ENCODE data around the gene ZFYVE28. TPM values are rescaled to one million over a fixed set of nuclear protein-coding genes. Genes with fewer than 3 reads are reported as not detected.

The ZFYVE28 gene
- total RNA-seq, 3 donors from 2014 or later (not counting 1 experiment from before 2014, with no cell fraction given) = 85.4 to 107 (median 104) TPM

DNA sequence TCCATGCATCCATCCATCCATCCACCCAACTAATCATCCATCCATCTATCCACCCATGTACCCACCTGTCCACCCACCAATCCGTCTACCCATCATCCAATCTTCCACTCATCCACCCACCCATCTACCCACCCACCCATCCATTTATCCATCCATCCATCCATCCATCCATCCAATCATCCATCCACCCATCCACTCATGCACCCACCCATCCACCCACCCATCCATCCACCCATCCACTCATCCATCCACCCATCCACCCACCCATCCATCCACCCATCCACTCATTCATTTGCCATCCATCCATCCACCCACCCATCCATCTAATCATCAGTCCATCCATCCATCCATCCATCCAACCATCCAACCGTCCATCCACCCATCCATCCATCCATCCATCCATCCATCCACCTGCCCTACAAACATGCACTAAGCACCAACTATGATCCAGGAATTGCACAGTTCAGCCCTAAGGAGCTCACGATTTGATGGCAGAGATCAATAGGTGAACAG lies 135.2 kb downstream of the ZFYVE28 start:
- H3K36me3 ChIP-seq (ENCODE audit: control insufficient read depth, insufficient read depth, low read length) = no peaks in the 10 kb centered on the region
- no peak overlapping the region for H3K4me3 ChIP-seq (ENCODE audit: low read length)
- Mint-ChIP-seq H3K4me1 (peaks cover 27 to 46% of the 10 kb centered on the region in 2 donors), H3K27ac (peak overlapping the region; percentile 95 to 97), H3K36me3 (no peaks in the 10 kb centered on the region), H3K9me3 (no peaks in the 10 kb centered on the region), H3K4me3 (no peak overlapping the region), H3K27me3 (ENCODE audit: low read depth in 2 of 2) (no peaks in the 10 kb centered on the region)
- no peak for ATAC-seq
- intact Hi-C loops (cut with micrococcal nuclease) = loop anchor here (5.0 kb wide), 2 partner anchors 41 to 184 kb away; partner anchors contain the start of genes HAUS3, POLN and RNF4
- TF ChIP-seq CTCF (IDR thresholded peaks at IDR 0.05) = no peak
- peaks cover 33% of the 10 kb centered on the region for H3K4me1 ChIP-seq (ENCODE audit: control insufficient read depth, insufficient read depth, low read length)
- no peaks in the 10 kb centered on the region for H3K27me3 ChIP-seq (ENCODE audit: control insufficient read depth, insufficient read depth, low read length)
- WGBS (ENCODE audit: insufficient coverage) = 97% methylated on average over 3 of the region's 3 CpGs
- H3K27ac ChIP-seq (ENCODE audit: low read length) = no peak overlapping the region
- no peak for DNase-seq
- H3K9me3 ChIP-seq (ENCODE audit: control insufficient read depth, insufficient read depth, low read length) = no peaks in the 10 kb centered on the region

GRCh38 chr4:2281575-2282343 lies 136.7 kb downstream of the ZFYVE28 start:
- Histone ChIP-seq H3K9me3 (ENCODE audit: control insufficient read depth, insufficient read depth, low read length) (no peaks in the 10 kb centered on the region), H3K4me1 (ENCODE audit: control insufficient read depth, insufficient read depth, low read length) (peaks cover 33% of the 10 kb centered on the region), H3K36me3 (ENCODE audit: control insufficient read depth, insufficient read depth, low read length) (no peaks in the 10 kb centered on the region), H3K27me3 (ENCODE audit: control insufficient read depth, insufficient read depth, low read length) (no peaks in the 10 kb centered on the region), H3K4me3 (ENCODE audit: low read length) (no peak overlapping the region), H3K27ac (ENCODE audit: low read length) (peak overlapping the region; percentile 89)
- DNase-seq (peak; percentile 79 to 97), ATAC-seq (peak; percentile 85 to 94 (median 87))
- peak; percentile 27 for TF ChIP-seq CTCF (IDR thresholded peaks at IDR 0.05)
- Mint-ChIP-seq H3K27me3 (ENCODE audit: low read depth in 2 of 2) (no peaks in the 10 kb centered on the region), H3K9me3 (no peaks in the 10 kb centered on the region), H3K27ac (peak overlapping the region; percentile 95 to 97), H3K4me3 (peak overlapping the region; percentile 76), H3K4me1 (peaks cover 27 to 46% of the 10 kb centered on the region in 2 donors), H3K36me3 (no peaks in the 10 kb centered on the region)
- 17% methylated on average over 9 of the region's 10 CpGs for WGBS (ENCODE audit: insufficient coverage)
- intact Hi-C loops (cut with micrococcal nuclease) = loop anchor here (1.0 to 5.0 kb wide), 5 partner anchors 10 to 186 kb away; partner anchors contain the start of genes HAUS3, MXD4, POLN and RNF4

DNA sequence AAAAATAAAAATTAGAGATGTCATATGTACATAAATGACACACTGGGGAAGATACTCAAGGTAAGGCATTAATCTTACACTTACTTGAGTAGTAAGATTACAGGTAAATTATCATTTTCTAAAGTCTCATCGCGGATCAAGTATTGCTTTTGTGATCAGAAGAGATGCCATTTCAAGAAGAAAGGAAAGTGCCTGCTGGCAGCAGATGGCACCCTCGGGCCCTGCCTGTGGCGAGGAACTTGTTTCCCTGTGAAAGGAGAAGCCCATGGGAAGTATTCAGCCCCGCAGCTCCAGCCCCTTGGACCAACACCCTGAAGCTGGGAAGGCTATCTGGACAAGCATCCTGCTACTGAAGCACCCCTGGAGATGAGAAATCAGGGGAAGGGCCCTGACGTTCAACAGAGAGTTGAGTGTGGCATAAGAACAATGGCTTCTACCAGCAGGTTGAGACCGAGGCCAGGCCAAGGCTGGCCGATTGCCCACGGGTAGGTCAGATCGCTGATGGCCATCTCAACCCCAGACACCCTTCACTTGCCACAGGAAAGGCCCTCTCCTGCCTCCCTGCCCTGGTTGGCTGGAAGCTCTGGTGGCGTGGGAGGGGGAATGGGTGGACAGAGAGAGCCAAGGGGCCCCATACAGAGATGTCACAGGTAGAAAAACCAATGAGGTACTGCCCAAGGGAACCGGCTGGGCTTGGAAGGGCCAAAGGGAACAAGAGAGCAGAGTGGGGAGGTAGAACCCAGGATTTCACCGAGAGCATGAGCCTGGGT lies 137.7 kb downstream of the ZFYVE28 start:
- Histone ChIP-seq H3K4me3 (ENCODE audit: low read length) (no peak overlapping the region), H3K9me3 (ENCODE audit: control insufficient read depth, insufficient read depth, low read length) (no peaks in the 10 kb centered on the region), H3K27ac (ENCODE audit: low read length) (peak overlapping the region; percentile 89), H3K27me3 (ENCODE audit: control insufficient read depth, insufficient read depth, low read length) (no peaks in the 10 kb centered on the region), H3K4me1 (ENCODE audit: control insufficient read depth, insufficient read depth, low read length) (peaks cover 33% of the 10 kb centered on the region), H3K36me3 (ENCODE audit: control insufficient read depth, insufficient read depth, low read length) (no peaks in the 10 kb centered on the region)
- Mint-ChIP-seq H3K36me3 (no peaks in the 10 kb centered on the region), H3K4me3 (peak overlapping the region; percentile 35), H3K27ac (peak overlapping the region; percentile 95 to 97), H3K4me1 (peaks cover 27 to 46% of the 10 kb centered on the region in 2 donors), H3K9me3 (no peaks in the 10 kb centered on the region), H3K27me3 (ENCODE audit: low read depth in 2 of 2) (no peaks in the 10 kb centered on the region)
- ATAC-seq (no peak), DNase-seq (no peak)
- WGBS (ENCODE audit: insufficient coverage) = 92% methylated on average over 11 of the region's 13 CpGs
- TF ChIP-seq CTCF (IDR thresholded peaks at IDR 0.05) = no peak
- intact Hi-C loops (cut with micrococcal nuclease) = loop anchor here (1.0 to 5.0 kb wide), 3 partner anchors 38 to 187 kb away; partner anchors contain the start of genes HAUS3, POLN and RNF4

All from natural killer cell (primary cell).